ENCODE measurements around the gene EIF4G1.
"Not testable (repeated sequence)": the region's sequence is repeated elsewhere in the genome, so short reads cannot be mapped to it uniquely, and the experiment has no call there.

The EIF4G1 gene

GRCh38 chr3:184314363-184314699, at the start of gene EIF4G1:
Gene EIF4G1 (plus strand): TSS chr3:184314606. CDS start chr3:184315797, 1,191 bp downstream.
- DNase-seq (ENCODE audit: low read depth), result peak; percentile 88

GRCh38 chr3:184267249-184267648, 47.2 kb upstream of the EIF4G1 start:
- DNase-seq (ENCODE audit: low read depth), result not testable (repeated sequence)

- no peak for DNase-seq (ENCODE audit: low read depth)
Measured at GRCh38 chr3:184272269-184272668, 42.1 kb upstream of the EIF4G1 start.

GRCh38 chr3:184275381-184275701, 39.1 kb upstream of the EIF4G1 start:
- no peak for DNase-seq (ENCODE audit: low read depth)

GRCh38 chr3:184275961-184276910, 38.2 kb upstream of the EIF4G1 start, which contains the start of gene ECE2:
Gene ECE2 (plus strand): TSS chr3:184276022. CDS start chr3:184276154, 132 bp downstream.
- DNase-seq (ENCODE audit: low read depth), result no peak

GRCh38 chr3:184277366-184277765, 37.0 kb upstream of the EIF4G1 start:
- DNase-seq (ENCODE audit: low read depth), result no peak

GRCh38 chr3:184282941-184283340, 31.5 kb upstream of the EIF4G1 start:
- DNase-seq (ENCODE audit: low read depth), result no peak

- DNase-seq (ENCODE audit: low read depth), result no peak
Measured at GRCh38 chr3:184283681-184284080, 30.7 kb upstream of the EIF4G1 start.

GRCh38 chr3:184284696-184285095, 29.7 kb upstream of the EIF4G1 start:
- no peak for DNase-seq (ENCODE audit: low read depth)

- peak; percentile 43 for DNase-seq (ENCODE audit: low read depth)
Measured at GRCh38 chr3:184289426-184289938, 24.9 kb upstream of the EIF4G1 start.

GRCh38 chr3:184290331-184290730, 24.1 kb upstream of the EIF4G1 start:
- no peak for DNase-seq (ENCODE audit: low read depth)

- DNase-seq (ENCODE audit: low read depth), result no peak
Measured at GRCh38 chr3:184291044-184291737, 23.2 kb upstream of the EIF4G1 start.

- no peak for DNase-seq (ENCODE audit: low read depth)
Measured at GRCh38 chr3:184291738-184292445, 22.5 kb upstream of the EIF4G1 start.

- no peak for DNase-seq (ENCODE audit: low read depth)
Measured at GRCh38 chr3:184295771-184296170, 18.6 kb upstream of the EIF4G1 start.

GRCh38 chr3:184296616-184297015, 17.8 kb upstream of the EIF4G1 start:
- DNase-seq (ENCODE audit: low read depth), result no peak

- DNase-seq (ENCODE audit: low read depth), result peak; percentile 98
Measured at GRCh38 chr3:184298759-184299487, 15.5 kb upstream of the EIF4G1 start, which contains the start of gene PSMD2. Gene PSMD2 (plus strand): TSS chr3:184299241. CDS start chr3:184299267, 26 bp downstream.

GRCh38 chr3:184299488-184300377, 14.7 kb upstream of the EIF4G1 start:
- no peak for DNase-seq (ENCODE audit: low read depth)

GRCh38 chr3:184300378-184300720, 14.1 kb upstream of the EIF4G1 start:
- DNase-seq (ENCODE audit: low read depth), result no peak

- DNase-seq (ENCODE audit: low read depth), result no peak
Measured at GRCh38 chr3:184305577-184305976, 8.8 kb upstream of the EIF4G1 start.

GRCh38 chr3:184306341-184306972, 7.9 kb upstream of the EIF4G1 start:
- DNase-seq (ENCODE audit: low read depth), result no peak
